Stimulated activated CD4-positive, alpha-beta T cell treated with anti-CD3 and anti-CD28 coated beads, Interleukin-15, amount 100 ng/mL, for 1 hour (primary cell): ENCODE measurements around the gene TYK2.

Experiments used
- DNase-seq, 2 donors: peaks; one replicate each; pipeline ENCODE4 v3.0.0-alpha.2; 2020; ENCODE audit warnings: low read depth in 1 of 2, low spot score in 1 of 2

Gene TYK2

DNA sequence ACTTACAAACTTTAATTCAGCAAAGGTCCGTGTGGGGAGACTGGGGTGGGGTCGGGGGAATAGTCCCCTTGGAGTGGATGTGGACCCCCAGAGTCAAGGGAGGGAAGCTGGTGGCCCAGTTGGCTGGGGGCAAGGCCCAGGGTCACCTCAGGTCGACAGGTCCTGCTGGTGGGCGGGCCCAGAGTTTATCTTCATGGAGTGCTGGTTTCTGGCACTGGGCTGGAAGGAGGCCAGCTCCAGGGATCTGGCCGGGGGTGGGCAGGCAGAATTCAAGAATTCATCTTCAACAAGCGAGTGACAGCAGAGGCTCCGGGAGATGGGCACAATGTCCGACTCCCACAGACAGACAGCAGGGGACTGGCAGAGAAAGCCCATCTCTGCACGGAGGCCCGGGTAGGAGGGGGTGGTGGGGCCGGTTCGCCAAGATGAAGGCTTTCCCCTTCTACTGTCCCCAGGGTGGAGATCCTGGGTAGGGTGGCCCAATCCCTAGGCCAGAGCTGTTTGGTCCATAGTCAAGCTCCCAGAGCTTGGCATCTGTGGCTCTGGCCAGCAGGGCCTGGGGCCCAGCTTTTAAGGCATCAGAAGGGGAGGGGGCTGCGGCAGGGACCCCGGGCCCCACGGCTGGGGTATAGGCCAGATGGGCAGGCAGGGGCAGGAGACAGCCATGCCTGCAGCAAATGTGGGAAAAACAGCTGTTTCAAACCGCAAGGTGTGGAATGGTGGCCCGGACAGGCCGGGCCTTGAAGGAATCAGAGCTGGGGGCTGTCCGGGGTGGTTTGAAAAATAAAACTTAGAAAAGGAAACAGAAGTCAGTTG, 63.9 kb downstream of the TYK2 start:
- DNase-seq = no peak

GRCh38 chr19:10315335-10316214, 64.8 kb downstream of the TYK2 start, which contains the start of gene FDX2:
Gene FDX2, minus strand, starts transcription at chr19:10316015. Its CDS starts 19 bp downstream, at chr19:10315996.
- peak; percentile 85 to 93 for DNase-seq

GRCh38 chr19:10309423-10309822, 70.9 kb downstream of the TYK2 start, which contains the start of gene ZGLP1:
Gene ZGLP1, minus strand, starts transcription at chr19:10309815.
- DNase-seq = no peak

- DNase-seq = no peak
Observed at GRCh38 chr19:10306327-10306726, 74.0 kb downstream of the TYK2 start.

DNA sequence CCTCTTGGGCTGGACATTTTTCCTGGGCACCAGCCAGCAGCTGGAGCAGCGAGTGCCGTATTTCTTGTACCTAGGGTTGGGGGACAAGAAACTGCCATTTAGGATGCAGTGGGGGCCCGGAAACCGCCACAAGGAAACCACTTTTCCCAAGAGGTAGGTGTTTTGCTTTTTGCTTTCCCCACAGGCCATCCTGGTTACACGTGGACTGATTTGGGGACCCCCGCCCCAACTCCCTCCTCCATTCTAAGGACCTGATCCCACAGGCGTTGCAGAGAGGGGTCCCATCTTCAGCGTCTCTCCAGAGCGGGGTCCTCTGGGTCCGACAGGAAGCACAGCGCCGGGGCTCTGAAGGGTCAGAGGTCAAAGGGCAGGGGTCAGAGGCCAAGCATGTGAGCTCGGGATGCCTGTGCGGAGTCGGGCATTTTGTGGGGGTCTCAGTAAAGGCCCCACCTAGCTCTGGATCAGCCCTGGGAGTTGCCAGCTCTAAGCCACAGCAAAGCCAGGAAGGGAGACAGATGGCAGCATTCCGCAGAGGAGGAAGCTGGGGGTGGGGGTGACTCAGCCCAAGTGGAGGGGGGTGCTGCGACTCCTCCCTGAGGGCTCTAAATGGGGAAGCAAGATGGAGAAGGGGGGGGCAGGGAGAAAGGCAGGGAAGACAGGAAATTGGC, 75.1 kb downstream of the TYK2 start:
- DNase-seq = no peak
